Body of pancreas (tissue), 4 donors: ENCODE measurements around the gene THSD4. TPM values are rescaled to one million over a fixed set of nuclear protein-coding genes. Genes with fewer than 3 reads are reported as not detected.

Experiments used
- ATAC-seq: fragments of 150-250 bp; one replicate; pipeline ENCODE4 v1.9.1; 2016
- DNase-seq, 4 donors: peaks; one replicate each; pipeline ENCODE4 v3.0.0-alpha.2; 2019
- H3K27ac ChIP-seq, 4 donors: fragments of 200-600 bp; sonication (generic); 1 replicate in 3 of 4; 2 replicates in 1 of 4; pipeline versions ENCODE4 v1.5.1 to v1.6.1; 2016 to 2019; ENCODE audit warnings: mild to moderate bottlenecking in 1 of 4, mixed read lengths in 1 of 4, moderate library complexity in 1 of 4
- H3K27me3 ChIP-seq, 2 donors: fragments of 200-600 bp; sonication (generic); one replicate each; pipeline ENCODE4 v1.6.0; 2016; ENCODE audit warnings: mild to moderate bottlenecking in 1 of 2
- H3K36me3 ChIP-seq, 2 donors: fragments of 200-600 bp; sonication (generic); replicated peaks in 1 of 2; 2 replicates each; pipeline ENCODE4 v1.5.1; 2016; ENCODE audit warnings: low read depth in 2 of 2; ENCODE audit not compliant: insufficient read depth in 1 of 2
- H3K4me1 ChIP-seq: fragments of 200-600 bp; sonication (generic); one replicate; pipeline ENCODE4 v1.6.0; 2016
- H3K4me3 ChIP-seq, 2 donors: fragments of 200-600 bp; sonication (generic); 1 replicate in 1 of 2; 2 replicates in 1 of 2; pipeline ENCODE4 v1.5.1; 2016 to 2019
- H3K9me3 ChIP-seq, 3 donors: fragments of 200-600 bp; sonication (generic); 1 replicate in 2 of 3; 2 replicates in 1 of 3; pipeline ENCODE4 v1.5.1; 2016
- CTCF ChIP-seq, 7 experiments: fragments of 450-650 bp in 4 of 7; fragments of 200-600 bp in 3 of 7; sonication (generic) in 3 of 7; IDR thresholded peaks; one replicate each; pipeline ENCODE4 v1.5.1; 2016 to 2019; ENCODE audit warnings: antibody characterized with exemption in 7 of 7
- POLR2A ChIP-seq, 3 donors: fragments of 450-650 bp; IDR thresholded peaks; one replicate each; pipeline ENCODE4 v1.6.1; 2016; ENCODE audit warnings: antibody characterized with exemption in 3 of 3, mild to moderate bottlenecking in 2 of 3
- WGBS, 2 donors: methylation state at CpG; one replicate each; pipeline ENCODE4 v1.1.5; 2017; 5-methylcytosine and 5-hydroxymethylcytosine counted together
- intact Hi-C: fragments of 100-400 bp; cut with DNase I; formaldehyde crosslinking; loops from one replicate; pipeline ENCODE4 v1.15.1; 2023
- total RNA-seq, 2 donors: library from RNA; depleted of rRNA; stranded (reverse); fragments of >200 nt; gene quantifications; one replicate each; pipeline ENCODE4 v1.1.0, GENCODE V29; 2016

THSD4 gene
- total RNA-seq, 2 donors from 2014 or later = 12.9 to 16.1 TPM

- Histone ChIP-seq H3K36me3 (no peaks in the 10 kb centered on the region), H3K27ac (no peak overlapping the region), H3K4me1 (peaks cover 11% of the 10 kb centered on the region), H3K9me3 (no peaks in the 10 kb centered on the region), H3K4me3 (no peak overlapping the region), H3K27me3 (no peaks in the 10 kb centered on the region)
- no peak for DNase-seq
- ATAC-seq = no peak
- 84 to 94% methylated on average over 2 of the region's 2 CpGs for WGBS, 2 donors
- intact Hi-C loops = no loop called here
- TF ChIP-seq CTCF (IDR thresholded peaks at IDR 0.05) (no peak), POLR2A (IDR thresholded peaks at IDR 0.05) (no peak)
Observed at GRCh38 chr15:71702496-71702895, 587.2 kb downstream of the THSD4 start.

GRCh38 chr15:71705151-71705550 lies 589.9 kb downstream of the THSD4 start:
- Histone ChIP-seq H3K27me3 (no peaks in the 10 kb centered on the region), H3K27ac (no peak overlapping the region), H3K9me3 (no peaks in the 10 kb centered on the region), H3K36me3 (no peaks in the 10 kb centered on the region), H3K4me3 (no peak overlapping the region), H3K4me1 (peaks cover 11% of the 10 kb centered on the region)
- intact Hi-C loops = no loop called here
- 80% methylated on average over 6 of the region's 6 CpGs for WGBS, 2 donors
- ATAC-seq = no peak
- TF ChIP-seq CTCF (IDR thresholded peaks at IDR 0.05) (no peak), POLR2A (IDR thresholded peaks at IDR 0.05) (no peak)
- no peak for DNase-seq

DNA sequence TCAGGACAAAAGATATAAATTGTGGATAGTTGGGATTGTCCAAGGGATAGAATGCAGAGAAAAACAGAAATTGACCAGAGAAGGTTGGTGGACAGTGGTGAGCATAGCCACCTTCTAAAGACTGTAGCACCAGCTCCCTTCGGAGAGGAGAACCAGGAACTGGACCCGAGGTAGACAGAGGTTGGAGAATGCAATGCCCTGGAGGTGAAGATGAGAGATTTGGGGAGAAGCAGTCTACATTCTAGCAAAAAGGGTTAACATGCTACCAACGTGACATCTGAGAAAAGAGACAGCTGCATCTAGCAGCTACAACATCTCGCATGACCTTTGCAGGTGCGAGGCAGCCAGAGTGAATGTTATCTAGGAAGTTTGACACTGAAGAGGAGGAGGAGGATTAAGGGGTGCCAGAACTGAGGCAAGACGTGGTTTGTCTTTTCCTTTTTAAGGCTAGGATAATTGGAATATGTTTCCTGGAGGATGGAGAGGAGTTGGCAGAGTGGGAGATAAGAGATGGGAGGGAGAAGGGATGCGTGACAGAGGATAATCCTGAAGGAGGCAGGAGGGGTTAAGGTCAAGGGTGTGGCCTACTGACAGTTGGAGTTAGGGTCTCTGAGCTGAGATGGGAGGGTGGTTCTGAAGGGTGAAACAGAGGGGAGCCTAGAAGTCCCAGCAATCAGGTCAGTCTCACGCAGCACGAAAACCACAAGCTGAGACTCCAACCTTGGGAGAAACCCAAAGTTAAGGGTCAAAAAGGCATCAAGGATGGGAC lies 591.4 kb downstream of the THSD4 start:
- Histone ChIP-seq H3K27ac (no peak overlapping the region), H3K27me3 (no peaks in the 10 kb centered on the region), H3K36me3 (no peaks in the 10 kb centered on the region), H3K4me3 (no peak overlapping the region), H3K9me3 (no peaks in the 10 kb centered on the region), H3K4me1 (peaks cover 11% of the 10 kb centered on the region)
- DNase-seq (no peak), ATAC-seq (peak; percentile 15)
- 50 to 55% methylated on average over 9 of the region's 9 CpGs for WGBS, 2 donors
- intact Hi-C loops = no loop called here
- TF ChIP-seq CTCF (IDR thresholded peaks at IDR 0.05) = no peak
- no peak for TF ChIP-seq POLR2A (IDR thresholded peaks at IDR 0.05)

- peaks cover 11% of the 10 kb centered on the region for H3K4me1 ChIP-seq
- H3K27ac ChIP-seq = peak overlapping the region in 1 of 4 donors; percentile 28
- H3K4me3 ChIP-seq = no peak overlapping the region
- H3K27me3 ChIP-seq = no peaks in the 10 kb centered on the region
- ATAC-seq = peak; percentile 42
- 41 to 48% methylated on average over 5 of the region's 5 CpGs for WGBS, 2 donors
- DNase-seq = no peak
- TF ChIP-seq CTCF (IDR thresholded peaks at IDR 0.05) (no peak), POLR2A (IDR thresholded peaks at IDR 0.05) (no peak)
- intact Hi-C loops = no loop called here
- H3K9me3 ChIP-seq = no peaks in the 10 kb centered on the region
- H3K36me3 ChIP-seq = no peaks in the 10 kb centered on the region
Observed at GRCh38 chr15:71707230-71708050, 592.2 kb downstream of the THSD4 start.
